T1000 (cell line): ENCODE data around the gene FOXN3.
"Not testable (repeated sequence)": the region's sequence is repeated elsewhere in the genome, so short reads cannot be mapped to it uniquely, and the experiment has no call there.

Experiments used
- DNase-seq: peaks from one replicate; lab custom pipeline; 2025; ENCODE audit warnings: mixed read lengths; lab: John Stamatoyannopoulos, UW

Gene FOXN3

GRCh38 chr14:89302396-89302950, 114.6 kb downstream of the FOXN3 start:
- no peak for DNase-seq

GRCh38 chr14:89299587-89299986, 117.4 kb downstream of the FOXN3 start:
- no peak for DNase-seq

- no peak for DNase-seq
These were observed 118.8 kb downstream of the FOXN3 start for GRCh38 chr14:89298056-89298834.

GRCh38 chr14:89296281-89296745, 120.7 kb downstream of the FOXN3 start:
- DNase-seq, result no peak

GRCh38 chr14:89294872-89295271, 122.2 kb downstream of the FOXN3 start:
- DNase-seq, result no peak

GRCh38 chr14:89294469-89294868, 122.6 kb downstream of the FOXN3 start:
- DNase-seq, result not testable (repeated sequence)

GRCh38 chr14:89294060-89294459, 123.0 kb downstream of the FOXN3 start:
- DNase-seq, result no peak

- DNase-seq, result no peak
These were observed 123.6 kb downstream of the FOXN3 start for GRCh38 chr14:89293314-89293916.

GRCh38 chr14:89292579-89293313, 124.3 kb downstream of the FOXN3 start:
- DNase-seq, result no peak

GRCh38 chr14:89291351-89291940, 125.6 kb downstream of the FOXN3 start:
- no peak for DNase-seq

GRCh38 chr14:89290813-89291212, 126.2 kb downstream of the FOXN3 start:
- DNase-seq, result no peak

GRCh38 chr14:89289477-89289876, 127.6 kb downstream of the FOXN3 start:
- no peak for DNase-seq

- DNase-seq, result no peak
These were observed 128.9 kb downstream of the FOXN3 start for GRCh38 chr14:89288114-89288513.

GRCh38 chr14:89284333-89285058, 132.5 kb downstream of the FOXN3 start:
- DNase-seq, result peak; percentile 36

GRCh38 chr14:89283327-89284060, 133.5 kb downstream of the FOXN3 start:
- DNase-seq, result no peak

GRCh38 chr14:89282191-89282590, 134.8 kb downstream of the FOXN3 start:
- DNase-seq, result no peak

GRCh38 chr14:89280600-89280999, 136.4 kb downstream of the FOXN3 start:
- no peak for DNase-seq

GRCh38 chr14:89279649-89280232, 137.3 kb downstream of the FOXN3 start:
- no peak for DNase-seq

- DNase-seq, result no peak
These were observed 139.8 kb downstream of the FOXN3 start for GRCh38 chr14:89277203-89277602.

GRCh38 chr14:89276424-89276975, 140.5 kb downstream of the FOXN3 start:
- DNase-seq, result no peak
